Stimulated activated CD8-positive, alpha-beta memory T cell treated with anti-CD3 and anti-CD28 coated beads, Interleukin-4, amount 100 ng/mL, for 24 hours (primary cell): Measurements from ENCODE around the gene TIGD4.
"Not testable (repeated sequence)": the region's sequence is repeated elsewhere in the genome, so short reads cannot be mapped to it uniquely, and the experiment has no call there.

ENCODE experiments used
- DNase-seq: peaks from one replicate; pipeline ENCODE4 v3.0.0-alpha.2; 2020; ENCODE audit warnings: low read depth

The TIGD4 gene

GRCh38 chr4:152780267-152780778 is 793 bp upstream of the TIGD4 start:
- no peak for DNase-seq

GRCh38 chr4:152778656-152779512 is 646 bp downstream of the TIGD4 start:
- no peak for DNase-seq

DNA sequence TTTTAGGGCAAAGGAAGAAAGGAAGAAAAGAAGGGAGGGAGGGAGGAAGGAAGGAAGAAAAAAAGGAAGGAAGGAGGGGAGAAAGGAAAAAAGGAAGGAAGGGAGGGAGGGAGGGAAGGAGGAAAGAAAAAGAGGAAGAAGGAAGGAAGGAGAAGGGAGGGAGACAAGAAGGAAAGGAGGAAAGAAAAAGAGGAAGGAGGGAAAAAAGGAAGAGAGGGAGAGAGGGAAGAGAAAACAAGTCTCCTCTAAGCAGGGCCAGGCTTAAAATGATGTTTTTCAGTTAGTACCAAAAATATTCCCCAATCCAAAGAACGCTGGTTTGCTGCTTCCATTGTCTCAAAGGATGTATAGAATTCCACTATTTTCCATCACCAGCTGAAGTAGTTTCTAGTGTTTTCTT is 2.0 kb downstream of the TIGD4 start:
- no peak for DNase-seq

GRCh38 chr4:152776352-152776751 is 3.2 kb downstream of the TIGD4 start:
- no peak for DNase-seq

- no peak for DNase-seq
These were observed 5.6 kb downstream of the TIGD4 start for GRCh38 chr4:152773953-152774352.

DNA sequence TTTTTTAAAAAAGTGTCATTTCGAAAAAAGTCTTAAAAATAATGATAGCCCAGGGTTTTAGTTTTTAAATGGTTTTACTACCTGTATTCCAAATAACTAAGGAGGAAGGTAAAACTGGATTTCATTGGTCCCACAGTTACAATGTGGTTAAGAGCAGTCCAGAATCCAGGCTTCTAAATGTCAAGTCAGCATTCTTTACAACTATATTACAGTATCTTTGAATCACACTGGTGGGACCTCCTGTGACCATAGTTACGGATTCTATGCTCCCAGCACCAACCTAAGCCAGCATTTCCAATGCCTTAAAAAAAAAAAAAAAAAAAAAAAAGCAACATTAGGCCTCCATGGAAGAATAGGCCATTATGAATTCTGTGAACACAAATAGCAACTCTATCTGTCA is 6.2 kb downstream of the TIGD4 start:
- DNase-seq = no peak

- no peak for DNase-seq
These were observed 7.6 kb downstream of the TIGD4 start for GRCh38 chr4:152771741-152772533.

GRCh38 chr4:152765069-152765737 is 14.3 kb downstream of the TIGD4 start:
- not testable (repeated sequence) for DNase-seq

DNA sequence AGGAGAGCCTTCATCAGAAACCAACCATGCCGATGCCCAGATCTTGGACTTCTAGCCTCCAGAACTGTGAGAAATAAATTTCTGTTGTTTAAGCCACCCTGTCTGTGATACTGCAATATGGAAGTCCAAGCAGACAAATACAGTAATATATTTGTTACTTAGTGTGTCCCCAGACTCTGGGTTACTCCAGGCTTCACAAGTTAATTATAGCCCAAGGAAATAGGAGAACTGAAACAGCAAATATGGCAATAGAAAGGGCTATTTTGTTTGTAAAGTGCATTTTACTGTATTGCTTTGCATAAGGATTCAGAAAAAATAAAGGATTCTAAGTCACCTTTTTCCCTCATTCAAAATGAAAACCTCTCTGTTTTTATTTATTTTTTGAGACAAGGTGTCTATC is 15.7 kb downstream of the TIGD4 start:
- DNase-seq = no peak

DNA sequence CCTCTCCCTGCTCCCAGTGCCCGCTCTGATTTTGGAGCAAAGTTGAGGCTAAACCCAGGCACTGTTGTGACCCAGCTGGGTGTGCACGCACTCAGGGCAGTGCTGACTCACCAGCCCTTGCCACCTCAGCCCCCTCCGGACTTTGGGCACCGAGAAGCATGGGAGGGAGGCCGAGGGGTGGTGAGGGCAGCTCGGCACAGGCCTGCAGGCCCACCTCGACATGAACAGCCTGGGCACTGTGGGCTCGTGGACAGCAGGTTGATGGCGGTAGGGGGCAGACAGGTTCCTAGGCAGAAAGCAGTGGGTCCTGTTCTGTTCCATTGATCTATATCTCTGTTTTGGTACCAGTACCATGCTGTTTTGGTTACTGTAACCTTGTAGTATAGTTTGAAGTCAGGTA is 30.9 kb downstream of the TIGD4 start:
- no peak for DNase-seq

DNA sequence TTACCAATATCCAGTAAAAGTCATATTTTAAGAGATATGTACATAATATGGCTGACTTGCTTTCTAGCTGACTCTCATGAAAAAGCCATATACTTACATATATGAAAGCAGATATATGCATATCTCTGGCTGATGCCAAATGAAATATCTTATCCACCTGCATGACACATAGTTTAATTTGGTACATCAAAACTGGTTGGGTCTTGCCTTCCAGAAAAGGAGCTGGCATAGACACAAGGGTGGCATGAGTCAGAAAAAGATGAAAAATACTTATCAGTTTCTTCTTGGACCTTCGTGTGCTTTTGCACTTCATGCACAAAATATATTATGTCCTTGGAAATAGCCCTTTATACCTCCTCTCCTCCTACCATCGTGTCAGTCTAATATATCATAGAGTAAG is 32.1 kb downstream of the TIGD4 start:
- no peak for DNase-seq

DNA sequence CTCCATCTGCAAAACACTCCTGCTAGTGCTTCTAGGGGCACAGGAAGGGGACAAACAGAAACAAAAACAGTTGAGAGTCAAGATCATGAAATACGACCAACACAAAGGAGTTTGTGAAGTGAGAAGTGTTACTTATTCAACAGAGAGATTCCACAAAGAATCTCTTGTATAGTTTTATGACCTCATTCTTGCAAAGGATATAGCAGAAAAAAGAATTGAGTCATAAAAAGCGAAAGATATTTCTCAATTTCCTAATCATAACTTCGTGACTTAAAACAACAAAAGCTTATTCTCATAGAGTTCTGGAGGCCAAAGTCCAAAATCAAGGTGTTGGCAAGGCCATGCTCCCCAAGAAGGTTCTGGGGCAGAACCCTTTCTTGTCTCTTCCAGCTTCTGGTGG is 40.7 kb downstream of the TIGD4 start:
- no peak for DNase-seq

DNA sequence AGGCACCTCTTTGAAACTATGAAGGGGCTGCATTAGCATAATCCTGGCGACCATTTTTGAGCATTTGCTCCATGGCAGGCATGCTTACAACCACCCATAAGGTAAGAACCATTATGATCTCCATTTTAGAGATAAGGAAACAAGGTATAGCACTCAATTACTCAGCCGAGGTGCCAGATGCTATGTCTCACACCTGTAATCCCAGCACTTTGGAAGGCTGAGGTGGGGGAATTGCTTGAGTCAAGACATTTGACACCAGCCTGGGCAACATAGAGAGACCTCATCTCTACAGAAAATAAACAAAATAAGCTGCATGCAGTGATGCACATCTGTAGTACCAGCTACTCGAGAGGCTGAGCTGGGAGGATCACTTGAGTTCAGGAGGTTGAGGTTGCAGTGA is 43.6 kb downstream of the TIGD4 start:
- no peak for DNase-seq

DNA sequence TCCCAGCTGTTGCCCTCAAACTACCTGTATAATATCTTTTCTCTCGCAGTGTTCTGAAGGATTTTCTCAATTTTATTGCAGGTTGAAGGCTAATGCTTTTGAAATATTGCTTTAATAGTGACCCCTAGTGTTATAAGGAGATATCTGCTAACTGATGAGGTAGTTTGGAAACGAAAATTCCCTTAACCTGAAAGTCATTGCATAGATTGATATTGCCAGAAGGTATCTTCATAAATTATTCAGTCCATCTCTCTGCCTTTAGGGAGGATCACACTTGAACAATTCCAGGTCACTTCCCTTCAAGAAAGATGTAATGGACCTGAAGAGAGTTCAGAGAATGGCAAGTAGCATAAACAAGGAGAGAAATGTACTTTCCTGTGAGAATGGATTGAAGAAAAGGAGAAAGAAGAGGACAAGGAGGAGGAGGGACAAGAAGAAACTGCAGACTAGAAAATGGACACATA is 44.1 kb downstream of the TIGD4 start:
- no peak for DNase-seq

DNA sequence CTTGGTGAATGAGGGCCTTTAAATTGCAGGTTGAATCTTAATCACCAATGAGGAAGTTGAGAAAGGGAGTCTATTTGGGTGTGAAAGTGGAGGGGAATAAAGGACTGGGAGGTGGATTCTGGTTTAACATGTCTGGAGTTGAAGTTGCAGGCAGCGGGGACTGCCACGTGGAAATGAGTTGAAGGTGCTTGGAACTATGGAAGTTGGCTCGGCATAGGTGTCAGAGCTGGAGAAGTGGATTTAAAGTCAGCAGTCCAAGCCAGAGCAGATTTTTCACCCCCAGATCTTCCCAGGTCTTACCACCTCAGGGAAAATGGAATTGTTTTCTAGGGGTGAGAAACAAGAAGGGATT is 44.9 kb downstream of the TIGD4 start:
- DNase-seq = no peak

GRCh38 chr4:152734015-152734698 is 45.4 kb downstream of the TIGD4 start:
- no peak for DNase-seq

- DNase-seq = no peak
These were observed 47.5 kb downstream of the TIGD4 start for GRCh38 chr4:152731997-152732396.

- DNase-seq = no peak
These were observed 50.1 kb downstream of the TIGD4 start for GRCh38 chr4:152729466-152729865.

GRCh38 chr4:152728343-152728742 is 51.2 kb downstream of the TIGD4 start:
- DNase-seq = no peak

- DNase-seq = no peak
These were observed 51.7 kb downstream of the TIGD4 start for GRCh38 chr4:152727784-152728183.

DNA sequence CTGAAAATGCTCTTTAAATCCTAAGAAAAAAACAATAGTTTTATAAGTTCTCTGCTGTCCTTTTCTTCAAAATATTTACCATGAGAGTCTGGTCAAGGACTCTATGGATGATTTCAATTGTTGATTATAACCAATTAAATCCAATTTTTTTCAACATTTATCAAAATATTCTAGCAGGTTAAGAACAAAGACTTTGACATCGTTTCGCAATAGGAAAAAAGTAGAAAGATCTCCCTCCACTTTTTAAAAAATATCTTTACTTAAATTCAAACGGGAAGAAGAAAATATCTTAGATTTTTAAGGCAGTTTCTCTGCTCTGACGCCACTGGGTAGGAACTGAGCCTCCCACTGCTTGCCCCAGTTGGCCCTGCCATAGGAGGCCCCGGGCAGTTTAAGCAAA is 55.0 kb downstream of the TIGD4 start:
- no peak for DNase-seq

DNA sequence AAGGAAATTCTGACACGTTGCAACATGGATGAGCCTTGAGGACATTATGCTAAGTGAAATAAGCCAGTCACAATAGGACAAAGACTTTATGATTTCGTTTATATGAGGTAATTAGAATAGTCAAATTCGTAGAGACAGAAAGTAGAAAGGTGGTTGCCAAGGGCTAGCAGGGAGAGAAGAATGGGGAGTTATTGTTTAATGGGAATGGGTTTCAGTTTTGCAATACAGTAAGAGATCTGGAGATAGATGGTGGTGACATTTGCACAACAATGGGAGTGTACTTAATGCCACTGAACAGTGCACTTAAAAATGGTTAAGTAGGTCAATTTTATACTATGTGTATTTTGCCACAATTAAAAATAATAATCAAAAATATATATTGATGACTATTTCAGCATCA is 56.3 kb downstream of the TIGD4 start:
- no peak for DNase-seq
